Omental fat pad (tissue), 4 donors: Measurements from ENCODE around the gene PTPA. TPM values are rescaled to one million over a fixed set of nuclear protein-coding genes. Genes with fewer than 3 reads are reported as not detected.

Experiments
- ATAC-seq: fragments of 150-250 bp; one replicate; pipeline ENCODE4 v1.9.1; 2016; ENCODE audit warnings: mild to moderate bottlenecking, moderate library complexity; ENCODE audit not compliant: low FRiP score
- DNase-seq: peaks from one replicate; pipeline ENCODE4 v3.0.0-alpha.2; 2019; ENCODE audit warnings: low spot score
- CTCF ChIP-seq, 3 donors: fragments of 450-650 bp; IDR thresholded peaks; one replicate each; pipeline ENCODE4 v1.5.1; 2016 to 2017; ENCODE audit warnings: antibody characterized with exemption in 3 of 3, mild to moderate bottlenecking in 3 of 3, moderate library complexity in 2 of 3
- total RNA-seq, 4 donors: library from RNA; depleted of rRNA; stranded (reverse); fragments of >200 nt; gene quantifications; one replicate each; pipeline ENCODE4 v1.1.0, GENCODE V29; 2016

PTPA gene
- total RNA-seq, 4 donors from 2014 or later, result 37.2 to 49.5 (median 41.8) TPM

GRCh38 chr9:129138144-129138462 is 26.9 kb downstream of the PTPA start:
- no peak for ATAC-seq
- no peak for TF ChIP-seq CTCF (IDR thresholded peaks at IDR 0.05)
- no peak for DNase-seq

GRCh38 chr9:129138476-129139232 is 27.4 kb downstream of the PTPA start:
- DNase-seq, result no peak
- peak; percentile 3 for ATAC-seq

GRCh38 chr9:129139233-129139992 is 28.2 kb downstream of the PTPA start:
- peak in 2 of 3 donors; percentile 64 to 96 for TF ChIP-seq CTCF (IDR thresholded peaks at IDR 0.05)
- DNase-seq, result peak; percentile 51
- peak; percentile 34 for ATAC-seq

More at GRCh38 chr9:129138476-129139232, 27.4 kb downstream of the PTPA start:
- no peak for TF ChIP-seq CTCF (IDR thresholded peaks at IDR 0.05)

- no peak for TF ChIP-seq CTCF (IDR thresholded peaks at IDR 0.05)
- ATAC-seq (peak; percentile 84), DNase-seq (peak; percentile 70)
These were observed 28.8 kb downstream of the PTPA start for GRCh38 chr9:129139993-129140396.

- no peak for TF ChIP-seq CTCF (IDR thresholded peaks at IDR 0.05)
- no peak for DNase-seq
- ATAC-seq, result no peak
These were observed 29.3 kb downstream of the PTPA start for GRCh38 chr9:129140397-129141065.

GRCh38 chr9:129141066-129142041 is 30.1 kb downstream of the PTPA start:
- no peak for ATAC-seq
- no peak for DNase-seq
- no peak for TF ChIP-seq CTCF (IDR thresholded peaks at IDR 0.05)
